NCI-H1436 treated with DMSO at 0.1 percent for 48 hours (cell line): ENCODE data around the gene ZNF135.

Experiments used
- DNase-seq: peaks from one replicate; lab custom pipeline; 2025; lab: John Stamatoyannopoulos, UW

ZNF135 gene

GRCh38 chr19:58059003-58059670 lies at the start of gene ZNF135:
Gene ZNF135 (plus strand): TSS chr19:58059282. CDS start chr19:58060003, 721 bp downstream.
- no peak for DNase-seq

- DNase-seq = no peak
Measured at GRCh38 chr19:58009301-58009665, 49.8 kb upstream of the ZNF135 start.

GRCh38 chr19:58009666-58010301 lies 49.3 kb upstream of the ZNF135 start:
- peak; percentile 39 for DNase-seq

- no peak for DNase-seq
Measured at GRCh38 chr19:58010507-58010906, 48.6 kb upstream of the ZNF135 start.

GRCh38 chr19:58014141-58014540 lies 44.9 kb upstream of the ZNF135 start:
- DNase-seq = no peak

- no peak for DNase-seq
Measured at GRCh38 chr19:58020129-58020528, 39.0 kb upstream of the ZNF135 start.

- no peak for DNase-seq
Measured at GRCh38 chr19:58021541-58022282, 37.4 kb upstream of the ZNF135 start.

- no peak for DNase-seq
Measured at GRCh38 chr19:58022283-58022660, 36.8 kb upstream of the ZNF135 start.

- no peak for DNase-seq
Measured at GRCh38 chr19:58024661-58025060, 34.4 kb upstream of the ZNF135 start.

GRCh38 chr19:58033741-58034476 lies 25.2 kb upstream of the ZNF135 start, which contains the start of gene ZSCAN1:
Gene ZSCAN1 (plus strand): TSS chr19:58034025. CDS start chr19:58037837, 3,812 bp downstream.
- DNase-seq = no peak

GRCh38 chr19:58034477-58034793 lies 24.6 kb upstream of the ZNF135 start:
- no peak for DNase-seq

GRCh38 chr19:58035863-58036262 lies 23.2 kb upstream of the ZNF135 start:
- no peak for DNase-seq

- DNase-seq = no peak
Measured at GRCh38 chr19:58037927-58038687, 21.0 kb upstream of the ZNF135 start.

- DNase-seq = no peak
Measured at GRCh38 chr19:58038688-58039204, 20.3 kb upstream of the ZNF135 start.

- no peak for DNase-seq
Measured at GRCh38 chr19:58040751-58041525, 18.1 kb upstream of the ZNF135 start.

- DNase-seq = no peak
Measured at GRCh38 chr19:58042495-58043340, 16.4 kb upstream of the ZNF135 start.

GRCh38 chr19:58044391-58044790 lies 14.7 kb upstream of the ZNF135 start:
- DNase-seq = no peak

GRCh38 chr19:58044886-58045285 lies 14.2 kb upstream of the ZNF135 start:
- no peak for DNase-seq

- DNase-seq = no peak
Measured at GRCh38 chr19:58045411-58046050, 13.6 kb upstream of the ZNF135 start.
